ENCODE results near the gene ARHGAP8. TPM values are rescaled to one million over a fixed set of nuclear protein-coding genes. Genes with fewer than 3 reads are reported as not detected.
A peak's percentile ranks its signal among the peaks of the same experiment; 100 is the strongest.

The ARHGAP8 gene
- total RNA-seq, 3 donors from 2014 or later, result 25.0 to 74.6 (median 43.7) TPM

DNA sequence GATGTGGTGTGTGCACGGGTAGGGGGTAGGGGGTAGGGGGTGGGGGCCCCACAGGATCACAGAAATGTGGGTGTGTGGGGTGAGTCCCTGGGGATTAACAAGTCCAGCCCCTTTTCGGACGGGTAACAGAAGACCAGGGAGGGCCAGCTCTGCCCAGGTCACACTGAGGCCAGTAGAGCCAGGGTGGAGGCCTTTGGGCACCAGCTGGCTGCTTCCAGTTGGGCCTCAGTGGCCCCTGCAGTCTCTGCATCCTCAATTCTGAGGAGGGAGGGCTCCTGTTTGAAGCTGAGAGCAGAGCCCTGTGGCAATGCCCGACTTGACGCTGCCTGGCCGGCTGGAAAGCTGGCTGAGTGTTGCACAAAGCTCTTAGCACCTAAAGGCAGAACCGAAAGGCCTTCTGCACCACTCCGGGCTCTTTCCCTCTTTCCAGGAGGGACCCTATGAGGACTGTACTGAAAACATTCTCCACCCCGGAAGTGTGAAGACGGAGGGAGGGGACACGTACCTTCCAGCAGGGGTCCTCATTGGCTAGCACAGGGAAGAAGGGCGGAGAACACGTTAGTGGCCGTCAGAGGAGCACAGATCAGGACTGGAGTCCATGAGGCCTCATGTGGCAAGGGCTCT lies 137.0 kb downstream of the ARHGAP8 start:
- intact Hi-C loops (cut with DNase I, micrococcal nuclease), result no loop called here
- Histone ChIP-seq H3K4me3 (no peak overlapping the region), H3K36me3 (ENCODE audit: low read depth) (no peaks in the 10 kb centered on the region), H3K4me1 (ENCODE audit: low read depth) (no peaks in the 10 kb centered on the region), H3K9me3 (no peaks in the 10 kb centered on the region)
- TF ChIP-seq, protein P1, sequence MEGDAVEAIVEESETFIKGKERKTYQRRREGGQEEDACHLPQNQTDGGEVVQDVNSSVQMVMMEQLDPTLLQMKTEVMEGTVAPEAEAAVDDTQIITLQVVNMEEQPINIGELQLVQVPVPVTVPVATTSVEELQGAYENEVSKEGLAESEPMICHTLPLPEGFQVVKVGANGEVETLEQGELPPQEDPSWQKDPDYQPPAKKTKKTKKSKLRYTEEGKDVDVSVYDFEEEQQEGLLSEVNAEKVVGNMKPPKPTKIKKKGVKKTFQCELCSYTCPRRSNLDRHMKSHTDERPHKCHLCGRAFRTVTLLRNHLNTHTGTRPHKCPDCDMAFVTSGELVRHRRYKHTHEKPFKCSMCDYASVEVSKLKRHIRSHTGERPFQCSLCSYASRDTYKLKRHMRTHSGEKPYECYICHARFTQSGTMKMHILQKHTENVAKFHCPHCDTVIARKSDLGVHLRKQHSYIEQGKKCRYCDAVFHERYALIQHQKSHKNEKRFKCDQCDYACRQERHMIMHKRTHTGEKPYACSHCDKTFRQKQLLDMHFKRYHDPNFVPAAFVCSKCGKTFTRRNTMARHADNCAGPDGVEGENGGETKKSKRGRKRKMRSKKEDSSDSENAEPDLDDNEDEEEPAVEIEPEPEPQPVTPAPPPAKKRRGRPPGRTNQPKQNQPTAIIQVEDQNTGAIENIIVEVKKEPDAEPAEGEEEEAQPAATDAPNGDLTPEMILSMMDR (IDR thresholded peaks at IDR 0.05), result no peak
- ATAC-seq, result peak; percentile 20
- DNase-seq, result no peak

DNA sequence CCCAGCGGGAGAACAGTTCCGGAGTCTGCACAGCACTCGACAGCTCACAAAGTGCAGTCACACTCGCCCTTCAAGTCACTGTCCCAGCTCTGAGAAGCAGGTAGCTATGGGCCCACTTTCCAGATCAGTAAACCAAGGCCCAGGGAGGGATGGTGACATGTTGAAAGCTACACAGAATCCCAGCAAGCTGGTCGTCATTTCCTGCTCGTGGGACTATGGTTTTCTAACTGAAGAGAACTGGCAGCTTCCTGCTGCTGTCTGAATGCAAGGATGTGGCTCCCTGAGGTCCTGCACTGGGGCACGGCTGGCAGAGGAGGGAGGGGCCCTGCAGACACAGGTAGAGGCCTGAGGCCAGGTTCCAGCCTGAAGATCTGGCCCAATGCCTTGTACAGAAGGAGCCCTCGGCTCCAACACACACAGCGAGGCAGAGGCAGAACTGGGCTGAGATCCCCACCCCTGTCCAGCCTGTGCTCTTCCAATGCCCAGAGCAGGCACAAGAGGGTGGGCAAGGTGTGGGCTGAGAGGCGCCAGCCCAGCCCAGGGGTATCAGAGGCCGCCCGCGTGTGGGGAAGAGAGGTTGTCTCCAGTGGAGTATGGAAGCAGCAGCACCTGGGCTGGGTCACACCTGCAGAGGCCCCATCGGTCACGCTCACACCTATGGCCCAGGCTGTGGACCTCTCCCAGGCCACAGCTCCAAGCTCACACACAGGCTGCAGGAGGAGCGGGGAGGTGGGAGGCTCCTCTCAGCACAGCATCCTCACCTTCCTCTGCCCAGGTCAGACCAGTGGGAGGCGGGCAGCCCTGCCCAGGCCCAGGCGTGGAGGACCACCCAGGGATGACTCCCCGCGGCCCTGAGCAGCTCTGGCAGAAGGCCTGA lies 138.3 kb downstream of the ARHGAP8 start:
- ATAC-seq, result no peak
- H3K36me3 ChIP-seq (ENCODE audit: low read depth), result no peaks in the 10 kb centered on the region
- TF ChIP-seq, protein P1 (IDR thresholded peaks at IDR 0.05), result no peak
- H3K9me3 ChIP-seq, result no peaks in the 10 kb centered on the region
- no peak for DNase-seq
- H3K4me3 ChIP-seq, result no peak overlapping the region
- intact Hi-C loops (cut with DNase I, micrococcal nuclease), result no loop called here
- H3K4me1 ChIP-seq (ENCODE audit: low read depth), result no peaks in the 10 kb centered on the region

DNA sequence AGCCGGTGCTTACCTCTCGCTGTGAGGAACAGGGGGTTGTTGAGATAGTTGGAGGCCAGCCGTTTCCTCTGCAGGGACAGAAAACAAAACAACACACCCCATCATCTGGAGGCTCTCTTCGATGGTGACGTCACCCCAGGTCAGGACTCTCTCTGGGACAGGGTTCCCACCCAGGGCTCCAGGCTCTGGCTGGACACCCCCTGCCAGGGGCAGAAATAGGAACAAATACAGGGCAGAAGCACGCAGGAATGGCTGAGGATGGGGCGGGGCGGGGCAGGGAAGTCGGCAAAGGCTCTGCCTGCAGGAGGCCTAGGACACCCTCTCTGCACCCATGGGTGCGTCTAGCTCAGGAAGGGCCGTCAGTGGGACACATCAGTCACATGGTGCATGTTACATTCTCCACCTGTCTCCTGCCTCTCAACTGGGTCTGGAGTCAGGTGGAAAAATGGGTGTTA lies 138.9 kb downstream of the ARHGAP8 start:
- H3K9me3 ChIP-seq, result no peaks in the 10 kb centered on the region
- no peak overlapping the region for H3K4me3 ChIP-seq
- TF ChIP-seq, protein P1 (IDR thresholded peaks at IDR 0.05), result no peak
- ATAC-seq, result no peak
- H3K4me1 ChIP-seq (ENCODE audit: low read depth), result no peaks in the 10 kb centered on the region
- H3K36me3 ChIP-seq (ENCODE audit: low read depth), result no peaks in the 10 kb centered on the region
- no peak for DNase-seq
- intact Hi-C loops (cut with DNase I, micrococcal nuclease), result no loop called here

DNA sequence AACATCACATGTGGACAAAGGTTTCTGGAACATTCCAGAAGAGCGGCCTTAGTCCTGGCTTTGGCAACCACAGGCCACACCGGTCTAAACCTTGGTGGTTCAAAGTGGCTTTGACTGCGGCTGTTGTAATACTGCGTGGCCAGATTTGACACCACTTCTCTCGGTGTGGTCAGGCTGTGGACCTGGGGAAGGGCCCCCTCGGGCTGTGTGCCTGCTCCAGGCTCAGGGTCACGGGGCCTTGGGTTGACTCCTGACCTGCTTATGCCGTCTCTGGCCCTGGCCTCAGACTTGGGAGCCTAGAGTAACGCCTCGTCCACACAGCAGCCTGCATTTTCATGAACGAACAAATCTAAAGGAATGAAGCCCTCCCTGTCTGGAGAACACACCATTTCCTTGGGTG lies 139.4 kb downstream of the ARHGAP8 start:
- intact Hi-C loops (cut with DNase I, micrococcal nuclease), result no loop called here
- Histone ChIP-seq H3K9me3 (no peaks in the 10 kb centered on the region), H3K4me1 (ENCODE audit: low read depth) (no peaks in the 10 kb centered on the region), H3K36me3 (ENCODE audit: low read depth) (no peaks in the 10 kb centered on the region), H3K4me3 (no peak overlapping the region)
- DNase-seq, result no peak
- TF ChIP-seq, protein P1 (IDR thresholded peaks at IDR 0.05), result no peak
- no peak for ATAC-seq

DNA sequence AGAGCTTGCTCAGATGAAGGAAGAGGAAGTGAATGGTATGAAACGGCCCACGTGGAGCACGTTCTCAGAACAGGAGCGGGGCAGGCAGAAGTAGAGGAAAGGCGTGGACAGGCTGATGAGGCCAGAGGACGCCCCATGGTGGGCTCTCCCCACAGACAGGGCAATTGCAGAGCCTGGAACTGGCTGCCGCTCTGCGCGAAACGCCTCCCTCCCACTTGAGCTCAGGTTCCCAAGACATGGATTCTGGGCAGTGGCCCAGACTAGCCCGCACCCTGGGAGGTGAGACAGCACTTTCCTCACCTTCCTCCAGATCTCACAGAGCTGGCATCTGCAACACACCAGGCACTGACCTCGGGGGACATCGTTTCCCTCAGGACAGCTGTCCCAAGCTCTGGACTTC lies 139.9 kb downstream of the ARHGAP8 start:
- no peaks in the 10 kb centered on the region for H3K9me3 ChIP-seq
- no peak overlapping the region for H3K4me3 ChIP-seq
- DNase-seq, result no peak
- no peaks in the 10 kb centered on the region for H3K36me3 ChIP-seq (ENCODE audit: low read depth)
- intact Hi-C loops (cut with DNase I, micrococcal nuclease), result no loop called here
- TF ChIP-seq, protein P1 (IDR thresholded peaks at IDR 0.05), result no peak
- no peaks in the 10 kb centered on the region for H3K4me1 ChIP-seq (ENCODE audit: low read depth)
- no peak for ATAC-seq
